Cerebellar cortex (tissue), 1 donor: ENCODE measurements around the gene TMCO4.

Source experiments
- DNase-seq: peaks from one replicate; pipeline ENCODE4 v3.0.0-alpha.2; 2015; ENCODE audit warnings: low spot score

TMCO4 gene

DNA sequence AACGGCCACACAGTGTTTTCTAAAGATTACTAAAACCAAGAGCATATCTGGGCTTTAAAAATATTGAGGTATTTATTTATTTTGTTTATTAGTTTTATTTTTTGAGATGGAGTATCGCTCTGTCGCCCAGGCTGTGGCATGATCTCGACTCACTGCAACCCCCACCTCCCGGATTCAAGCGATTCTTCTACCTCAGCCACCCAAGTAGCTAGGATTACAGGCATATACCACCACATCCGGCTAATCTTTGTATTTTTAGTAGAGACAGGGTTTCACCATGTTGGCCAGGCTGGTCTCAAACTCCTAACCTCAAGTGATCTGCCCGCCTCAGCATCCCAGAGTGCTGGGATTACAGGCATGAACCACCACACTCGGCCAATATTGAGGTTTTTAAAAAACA is 23.9 kb downstream of the TMCO4 start:
- no peak for DNase-seq

DNA sequence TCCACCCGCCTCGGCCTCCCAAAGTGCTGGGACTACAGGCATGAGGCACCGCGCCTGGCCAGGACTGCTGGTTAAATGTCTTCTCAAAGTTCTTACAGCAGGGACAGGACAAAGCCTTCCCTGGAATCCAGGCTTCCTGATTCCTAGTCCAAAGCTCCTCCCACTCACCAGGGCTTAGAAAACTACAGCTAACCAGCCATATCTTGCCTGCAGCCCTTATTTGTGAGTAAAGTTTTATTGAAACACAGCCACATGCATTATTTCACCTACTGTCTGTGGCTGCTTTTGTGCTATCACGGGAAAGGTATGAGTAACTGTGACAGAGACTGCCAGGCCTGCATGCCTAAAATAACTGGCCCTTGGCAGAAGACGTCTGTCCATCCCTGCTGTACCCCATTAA is 24.4 kb downstream of the TMCO4 start:
- no peak for DNase-seq

DNA sequence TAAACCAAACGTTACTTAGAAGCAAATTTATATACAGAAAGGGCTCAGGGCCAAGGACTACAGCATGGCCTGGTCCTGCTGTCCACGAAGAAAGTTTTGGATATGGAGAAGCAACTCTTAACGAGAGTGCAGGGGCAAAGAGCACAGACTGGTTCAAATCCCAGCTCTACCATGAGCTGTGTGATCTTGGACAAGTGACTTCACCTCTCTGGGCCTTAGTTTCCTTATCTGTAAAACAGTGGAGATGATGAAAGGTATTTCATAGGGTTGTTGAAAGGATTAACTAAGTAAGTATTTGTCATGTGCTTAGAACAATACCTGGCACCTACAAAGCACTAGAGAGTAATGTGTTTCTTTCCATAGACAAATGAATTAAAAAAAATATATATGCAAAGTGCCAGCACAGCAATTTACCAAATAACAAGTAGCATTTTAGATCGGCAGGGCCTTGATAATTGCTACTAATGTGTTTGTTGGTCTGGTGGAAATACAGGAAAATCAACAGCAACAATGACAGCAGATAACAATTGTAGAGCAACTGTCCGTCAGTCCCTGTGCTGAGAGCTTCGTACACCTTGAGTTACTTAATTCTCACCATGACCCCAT is 25.4 kb downstream of the TMCO4 start:
- DNase-seq: no peak

DNA sequence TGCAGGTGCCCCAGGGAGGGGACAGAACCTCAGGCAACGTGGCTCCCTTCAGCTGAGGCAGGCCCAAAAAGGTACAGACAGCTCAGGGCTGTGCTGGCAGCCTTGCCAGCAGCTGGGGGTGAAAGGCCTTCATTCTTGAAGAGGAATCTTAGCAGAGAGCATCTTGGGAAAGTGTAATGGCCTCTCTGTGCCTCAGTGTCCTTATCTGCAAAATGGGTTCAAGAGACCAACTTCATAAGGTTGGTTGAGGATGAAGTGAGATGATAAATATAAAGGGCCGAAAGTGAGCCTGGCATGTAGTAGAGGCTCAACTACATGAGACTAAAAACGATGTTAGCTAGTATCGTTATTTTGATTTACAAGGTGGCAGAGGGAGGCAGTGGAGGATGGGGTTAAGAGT is 26.2 kb downstream of the TMCO4 start:
- DNase-seq: no peak

DNA sequence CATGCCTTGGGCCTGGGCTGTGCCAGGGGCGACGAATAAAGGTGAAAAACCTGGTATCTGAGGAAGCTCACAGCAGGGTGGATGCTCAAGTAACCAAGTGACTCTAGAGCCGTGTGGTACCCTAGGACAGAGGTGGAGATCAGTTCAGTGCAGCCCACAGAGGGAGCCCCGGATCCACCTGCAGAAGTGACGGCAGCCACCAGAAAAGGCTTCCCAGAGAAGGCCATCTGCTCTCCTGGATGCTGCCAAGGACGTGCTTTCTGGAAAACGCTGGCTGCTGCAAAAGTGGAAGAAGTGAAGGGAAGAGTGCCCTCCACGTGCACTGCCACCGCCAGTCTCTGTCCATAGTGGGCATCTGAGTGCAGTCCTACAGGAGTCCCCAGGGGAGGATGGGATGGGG is 27.7 kb downstream of the TMCO4 start:
- DNase-seq: peak; percentile 63

DNA sequence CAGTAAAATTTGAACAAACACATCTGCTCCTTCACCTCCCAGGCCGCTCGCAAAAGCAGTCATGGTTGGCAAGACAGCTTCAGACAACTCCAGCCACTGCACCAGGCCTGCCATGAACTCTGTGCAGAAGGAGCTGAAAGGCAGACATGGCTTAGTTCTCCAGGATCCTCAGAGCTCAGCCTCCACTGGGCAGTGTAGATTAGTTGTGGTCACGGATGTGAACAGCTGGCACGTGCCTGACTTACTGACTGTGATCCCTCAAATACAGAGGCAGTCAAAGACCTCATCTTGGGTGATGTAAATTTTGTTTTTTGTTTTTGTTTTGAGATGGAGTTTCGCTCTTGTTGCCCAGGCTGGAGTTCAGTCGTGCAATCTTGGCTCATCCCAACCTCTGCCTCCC is 28.4 kb downstream of the TMCO4 start:
- DNase-seq: no peak

DNA sequence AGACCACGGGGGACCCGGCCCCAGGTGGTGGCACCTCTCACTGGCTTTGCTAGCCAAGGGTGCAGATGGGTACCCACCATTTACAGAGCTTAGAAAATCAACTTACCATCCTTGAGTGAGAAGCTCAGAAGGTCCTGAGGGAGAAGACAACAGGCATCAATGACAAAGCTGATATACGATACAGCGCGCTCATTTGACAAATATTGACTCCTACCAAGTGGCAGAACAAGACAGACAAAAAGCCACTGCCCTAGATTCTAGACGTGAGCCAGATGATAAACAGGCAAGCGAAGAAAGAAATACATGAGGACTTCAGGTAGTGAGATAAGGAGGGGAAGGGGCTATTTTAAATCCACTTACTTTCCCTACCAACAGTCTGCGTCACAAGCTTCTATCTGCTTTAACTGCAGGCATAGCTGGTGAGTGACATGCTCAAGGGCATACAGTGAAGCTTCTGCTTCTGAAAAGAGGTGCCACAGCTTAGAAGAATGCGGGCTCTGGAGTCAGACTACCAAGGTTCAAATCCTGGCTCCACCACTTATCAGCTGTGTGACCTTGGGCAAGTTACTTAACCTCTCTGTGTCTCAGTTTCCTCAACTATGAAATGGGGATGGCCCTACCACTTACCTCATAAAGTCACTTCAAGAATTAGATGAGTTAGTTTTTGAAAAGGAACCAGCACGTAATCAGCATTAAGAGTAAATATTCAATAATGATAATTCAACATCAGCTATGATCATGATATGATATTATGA is 29.1 kb downstream of the TMCO4 start:
- no peak for DNase-seq

DNA sequence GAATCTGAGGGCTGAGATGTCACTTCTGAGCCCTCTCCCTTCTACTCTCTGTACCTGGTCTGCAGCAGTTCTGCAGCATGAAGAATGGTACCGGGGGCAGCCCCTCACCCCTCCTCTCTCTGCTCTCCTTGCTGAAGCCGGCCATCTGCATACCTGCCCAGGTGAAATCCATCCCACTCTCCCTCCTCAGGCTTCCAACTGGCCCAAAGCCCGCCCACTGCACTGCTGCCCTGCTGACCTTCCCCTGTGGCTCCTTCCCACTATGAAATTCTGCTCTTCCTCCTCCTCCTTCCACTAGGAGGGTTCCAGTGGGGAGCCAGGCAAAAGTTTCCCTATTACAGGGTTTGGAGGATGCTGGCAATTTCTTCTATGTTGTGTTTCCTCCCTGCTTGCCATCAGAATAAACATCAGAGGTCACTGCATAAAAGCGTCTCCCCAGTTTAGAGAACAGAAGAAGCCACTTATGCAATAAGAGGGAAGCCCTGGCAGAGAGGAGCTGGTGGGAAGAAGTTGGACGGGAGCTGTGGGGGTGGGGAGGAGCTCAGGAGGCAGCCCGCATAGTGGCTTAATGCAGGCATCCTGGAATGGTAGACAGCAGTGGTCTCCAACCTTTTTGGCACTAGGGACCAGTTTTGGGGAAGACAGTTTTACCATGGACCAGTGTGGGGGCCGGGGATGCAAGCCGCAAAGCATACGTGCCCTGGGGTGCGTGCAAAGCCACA is 30.3 kb downstream of the TMCO4 start:
- DNase-seq: no peak

DNA sequence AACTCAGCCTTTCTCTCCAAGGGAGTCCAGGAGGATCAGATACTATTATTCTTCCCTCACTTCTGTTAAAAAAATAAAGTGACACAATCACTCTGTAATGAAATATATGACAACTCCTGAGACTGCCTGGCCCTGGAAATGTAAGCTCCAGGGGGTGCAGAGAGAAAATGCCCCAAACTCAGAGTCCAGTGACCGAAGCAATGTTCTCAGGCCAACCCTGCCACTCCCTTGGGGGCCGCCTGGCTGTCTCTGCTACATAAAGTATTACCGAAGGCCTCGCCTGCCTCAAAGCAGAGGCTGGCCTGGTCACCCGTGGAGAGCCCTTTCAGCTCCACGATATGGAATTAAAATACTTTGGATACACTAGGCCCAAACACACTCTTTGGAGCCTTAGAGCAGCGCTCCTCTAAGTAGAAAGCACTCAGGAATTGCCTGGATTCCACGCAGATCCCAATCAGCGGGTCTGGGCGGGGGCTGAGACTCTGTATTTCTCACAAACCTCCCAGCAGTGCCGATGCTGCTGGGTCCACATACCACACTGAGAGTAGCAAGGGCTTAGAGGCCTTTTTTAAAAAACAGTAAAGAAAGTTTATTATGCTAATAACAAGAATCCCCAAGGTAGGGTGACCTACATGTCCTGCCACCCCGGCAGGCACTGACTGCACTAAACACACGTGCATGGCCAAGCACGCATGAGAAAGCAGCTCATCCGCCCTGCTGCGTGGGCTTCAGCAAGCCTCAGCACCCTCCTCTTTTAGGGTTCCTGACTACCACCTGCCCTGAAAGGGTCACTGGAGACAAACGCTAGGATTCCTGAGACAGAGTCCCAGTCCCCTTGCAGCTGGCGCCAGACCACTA is 31.1 kb downstream of the TMCO4 start:
- peak; percentile 32 for DNase-seq

DNA sequence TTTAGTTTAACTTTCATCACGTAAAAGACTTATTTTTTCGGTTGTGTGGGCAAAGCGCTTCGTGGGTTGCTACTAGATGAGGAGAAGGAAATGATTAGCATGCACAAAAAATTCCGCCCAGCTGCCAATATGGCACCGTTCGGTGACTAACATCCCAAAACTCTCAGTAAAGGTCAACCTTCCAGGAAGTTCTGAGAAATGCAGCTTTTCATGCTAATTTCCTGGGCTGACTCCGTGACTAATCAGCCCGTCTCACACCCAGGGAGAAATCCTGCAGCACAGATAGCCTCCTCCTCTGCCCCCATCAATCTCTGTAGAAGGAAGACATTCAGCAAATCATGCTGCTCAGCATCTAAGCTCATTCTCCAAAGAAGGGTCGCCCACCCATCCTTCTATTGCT is 34.1 kb downstream of the TMCO4 start:
- DNase-seq: peak; percentile 37

DNA sequence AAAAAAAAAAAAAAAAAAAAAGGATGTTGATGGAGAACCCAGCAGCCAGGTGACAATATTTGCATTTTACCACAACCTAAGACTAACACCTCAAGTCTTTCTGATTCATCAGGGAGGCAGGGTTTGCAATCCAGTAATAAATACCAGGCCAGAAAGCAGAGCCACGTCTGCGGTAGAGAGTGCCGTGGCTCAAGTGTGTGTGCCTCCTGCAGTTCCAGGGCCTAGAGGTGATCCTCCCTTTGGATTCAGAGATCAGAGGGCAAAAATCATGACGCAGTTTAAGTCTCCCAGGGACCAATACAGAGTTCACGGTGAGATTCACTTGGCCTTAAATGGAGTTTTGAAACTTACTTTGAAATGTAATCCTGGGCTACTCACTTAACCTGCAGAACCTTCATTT is 34.9 kb downstream of the TMCO4 start:
- peak; percentile 48 for DNase-seq

DNA sequence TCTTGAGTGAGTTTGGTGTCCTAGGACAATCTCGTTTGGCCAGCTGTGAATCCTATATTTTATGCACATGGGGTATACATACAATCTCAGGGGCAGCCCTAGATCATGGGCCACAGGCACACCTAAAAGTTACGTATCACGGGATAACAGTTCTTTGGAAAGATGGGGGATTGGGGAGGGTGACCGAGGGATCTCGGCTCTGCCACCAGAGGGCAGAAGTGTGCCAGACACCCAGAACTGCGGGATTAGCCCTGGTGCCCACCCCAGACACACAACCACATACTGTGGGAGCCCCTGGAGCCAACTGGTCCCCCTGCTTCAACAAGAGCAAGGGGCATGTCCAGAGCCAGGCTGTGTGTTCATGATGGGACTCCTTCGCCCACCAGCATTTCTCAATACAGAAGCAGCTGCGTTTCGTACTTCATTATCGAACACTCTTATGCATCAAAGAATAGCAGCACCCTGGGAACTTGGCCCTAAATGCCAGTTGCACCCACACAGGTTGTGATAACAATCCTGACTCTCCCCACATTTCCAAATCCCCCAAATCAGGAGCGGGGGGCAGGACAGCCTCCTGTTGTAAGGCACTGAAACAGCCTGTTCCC is 37.4 kb downstream of the TMCO4 start:
- no peak for DNase-seq

DNA sequence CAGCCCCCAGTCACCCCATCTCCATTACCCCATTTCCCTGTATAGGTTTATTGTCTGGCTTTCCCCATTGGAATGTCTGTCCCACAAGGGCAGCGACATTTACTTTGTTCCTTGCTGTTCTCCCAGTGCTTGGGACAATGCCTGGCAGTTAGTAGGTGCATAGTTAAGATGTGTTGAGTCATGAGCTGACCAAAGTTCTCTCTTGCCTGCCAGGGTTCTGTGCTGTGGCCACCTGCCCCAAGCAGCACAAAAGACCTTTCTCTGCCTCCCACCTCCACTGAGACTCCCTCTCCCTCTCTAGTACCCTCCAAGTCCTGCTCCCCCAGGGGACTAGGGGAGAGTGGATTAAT is 40.0 kb downstream of the TMCO4 start:
- no peak for DNase-seq

DNA sequence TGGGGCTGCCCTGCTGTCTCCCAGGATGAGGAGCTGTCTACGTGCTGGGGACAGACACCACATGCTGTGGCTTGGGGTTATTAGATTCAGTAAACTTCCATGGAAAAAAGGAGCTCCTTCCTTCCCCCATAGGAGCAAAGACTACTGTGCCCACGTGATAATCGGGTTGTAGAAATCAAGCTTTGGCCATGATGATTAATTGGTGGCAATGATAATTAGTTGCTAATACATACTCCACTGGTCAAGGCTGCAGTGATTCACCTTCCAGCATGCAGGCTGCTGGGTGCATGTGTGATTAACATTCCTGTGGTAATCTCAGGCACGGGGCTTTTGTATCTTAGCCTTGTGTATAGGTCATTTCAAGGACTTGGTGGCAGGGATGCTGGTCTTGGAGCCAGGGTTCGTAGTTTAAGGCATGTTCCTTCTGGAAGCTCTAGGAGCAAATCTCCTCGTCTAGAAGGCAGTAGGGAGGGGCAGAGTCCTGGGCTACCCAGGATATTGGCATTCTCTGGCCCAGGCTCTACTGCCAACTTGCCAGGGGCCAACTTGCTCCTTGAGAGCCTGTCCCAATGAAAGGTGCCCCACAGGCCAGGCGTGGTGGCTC is 41.4 kb downstream of the TMCO4 start:
- DNase-seq: peak; percentile 42

DNA sequence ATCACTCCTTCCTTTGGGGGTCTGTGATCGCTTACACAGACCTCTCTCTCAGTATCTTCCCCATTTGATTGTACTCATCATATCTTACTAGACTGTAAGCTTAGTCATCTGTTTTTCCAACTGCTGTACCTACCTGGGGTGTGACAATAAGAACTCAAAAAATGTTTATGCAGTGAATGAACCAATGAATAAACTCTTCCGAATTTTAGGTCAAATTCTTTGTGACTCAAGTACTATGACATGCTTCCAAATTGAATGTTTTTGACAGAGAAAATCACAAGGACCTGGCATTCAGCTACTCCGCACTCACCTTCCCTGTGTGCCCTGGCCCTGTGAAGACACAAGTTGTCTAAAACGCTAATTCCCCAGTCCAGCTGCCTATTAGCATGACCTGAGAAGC is 42.1 kb downstream of the TMCO4 start:
- no peak for DNase-seq

DNA sequence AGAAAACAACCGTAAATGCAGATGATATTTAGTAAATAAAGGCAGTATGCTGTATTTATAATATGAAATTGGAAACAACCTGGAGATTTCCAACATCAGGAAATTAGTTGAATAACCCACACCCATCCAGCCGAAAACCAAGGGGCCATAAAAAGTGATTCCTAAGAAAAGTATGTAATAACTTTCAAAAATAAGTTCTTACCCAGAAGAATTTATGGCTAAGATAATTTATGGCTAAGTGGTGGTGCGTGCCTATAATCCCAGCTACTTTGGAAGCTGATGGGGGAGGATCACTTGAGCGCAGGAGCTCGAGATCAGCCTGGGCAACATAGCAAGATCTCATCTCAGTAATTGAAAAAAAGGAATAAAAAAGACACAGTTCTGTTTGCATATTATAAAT is 43.2 kb downstream of the TMCO4 start:
- no peak for DNase-seq

DNA sequence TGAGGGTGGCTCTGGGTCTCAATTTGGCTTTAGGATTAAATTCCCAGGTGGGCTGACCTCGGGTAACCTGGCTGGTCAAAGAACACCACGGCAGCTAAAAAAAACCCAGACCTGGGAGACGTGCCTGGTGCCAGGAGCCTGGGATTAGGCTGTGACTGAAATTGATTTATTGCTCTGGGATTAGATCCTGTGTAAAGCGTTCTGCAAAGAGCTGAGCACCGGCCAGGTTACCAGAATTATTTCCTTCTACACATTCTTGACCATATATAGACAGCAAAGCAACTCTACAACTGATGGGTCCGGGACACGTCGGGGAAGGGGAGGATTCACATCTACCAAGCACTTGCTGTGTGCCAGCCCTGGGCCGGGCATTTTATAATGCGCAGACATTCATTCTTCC is 45.2 kb downstream of the TMCO4 start:
- DNase-seq: peak; percentile 50

DNA sequence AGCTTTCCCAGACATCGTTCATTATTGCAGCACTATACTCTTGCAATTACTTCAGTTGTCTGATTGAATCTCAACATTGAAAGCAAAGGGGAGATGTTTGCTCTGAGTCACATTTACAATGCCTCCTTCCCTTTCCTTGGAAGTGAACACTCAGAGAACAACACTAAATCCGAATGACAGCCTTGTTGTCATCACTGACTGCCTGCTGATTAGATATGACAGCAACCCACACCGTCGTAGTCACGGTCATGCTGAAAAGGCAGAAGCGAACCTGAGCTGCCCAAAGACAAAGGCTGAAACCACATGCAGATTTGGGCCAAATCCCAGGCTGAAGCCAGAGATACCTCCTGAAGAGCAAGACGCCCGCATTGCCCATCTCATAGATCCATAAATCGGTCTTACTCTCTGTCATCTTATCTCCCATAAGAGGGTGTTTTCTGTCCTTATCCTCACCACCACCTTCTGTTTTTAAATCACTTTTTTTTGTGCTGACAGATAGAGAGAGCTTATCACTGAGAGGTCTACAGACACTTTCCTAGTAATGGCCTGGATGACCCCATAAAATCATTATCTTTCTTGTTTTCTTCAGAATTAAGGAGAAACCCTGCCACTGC is 47.5 kb downstream of the TMCO4 start:
- DNase-seq: no peak

DNA sequence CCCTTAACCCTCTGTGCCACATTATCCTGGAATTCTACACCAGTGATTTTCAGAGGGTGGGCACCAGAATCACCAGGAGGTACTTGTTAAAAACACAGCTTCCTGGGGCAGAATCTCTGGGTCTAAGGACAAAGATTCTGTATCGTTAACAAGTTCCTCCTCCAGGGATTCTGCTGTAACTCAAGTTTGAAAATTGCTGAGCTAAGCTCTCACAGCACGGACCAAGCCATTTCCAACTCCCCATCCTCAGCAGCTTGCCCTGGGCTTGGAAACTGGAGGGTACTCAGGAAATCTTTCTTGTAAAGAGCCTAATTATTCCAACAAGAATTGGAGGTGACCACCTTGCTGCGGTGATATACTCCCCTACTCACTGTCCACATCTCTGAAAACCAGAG is 48.8 kb downstream of the TMCO4 start:
- no peak for DNase-seq

DNA sequence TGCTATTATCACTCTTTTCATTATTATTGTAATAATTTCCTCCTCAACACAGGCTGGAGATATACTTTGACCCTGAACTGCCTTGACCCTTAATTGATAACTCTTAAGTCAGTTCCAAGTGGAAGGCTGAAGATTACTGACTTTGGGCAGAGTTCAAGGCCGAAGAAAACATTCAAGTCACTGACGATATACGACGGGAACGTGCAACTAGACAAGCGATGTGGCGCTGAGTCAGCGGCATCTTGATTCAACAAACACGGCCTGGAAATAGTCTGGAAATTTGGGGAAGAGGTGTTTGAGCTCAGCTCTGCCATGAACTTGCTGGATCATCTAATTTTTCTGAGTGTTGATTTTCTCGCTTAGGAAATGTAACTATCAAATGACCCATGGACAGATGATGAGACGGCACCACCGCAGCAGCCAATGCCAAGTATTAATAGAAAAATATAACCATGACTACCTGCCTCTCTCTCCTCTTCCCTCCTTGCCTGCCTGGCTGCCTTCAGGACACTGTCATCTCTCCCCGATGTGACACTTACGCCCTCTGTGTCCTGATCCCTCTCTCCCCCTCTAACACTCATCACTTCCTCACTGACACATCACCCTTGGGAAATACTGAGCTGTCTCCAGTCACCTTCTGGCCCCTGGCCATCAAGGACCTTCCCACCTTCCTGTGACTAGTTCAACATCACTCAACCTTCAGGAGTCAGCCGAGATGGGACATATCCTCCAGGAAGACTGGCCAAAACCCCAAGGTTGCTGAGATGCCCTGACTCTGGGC is 49.4 kb downstream of the TMCO4 start:
- DNase-seq: no peak
